Superior temporal gyrus (tissue), 1 donor: Measurements from ENCODE around the gene MAD1L1.
"Not testable (repeated sequence)": the region's sequence is repeated elsewhere in the genome, so short reads cannot be mapped to it uniquely, and the experiment has no call there.

Experiments
- DNase-seq: peaks from one replicate; pipeline ENCODE4 v3.0.0-alpha.2; 2016; ENCODE audit errors: extremely low spot score

MAD1L1 gene

GRCh38 chr7:1867370-1868260 lies 365.1 kb downstream of the MAD1L1 start:
- no peak for DNase-seq

DNA sequence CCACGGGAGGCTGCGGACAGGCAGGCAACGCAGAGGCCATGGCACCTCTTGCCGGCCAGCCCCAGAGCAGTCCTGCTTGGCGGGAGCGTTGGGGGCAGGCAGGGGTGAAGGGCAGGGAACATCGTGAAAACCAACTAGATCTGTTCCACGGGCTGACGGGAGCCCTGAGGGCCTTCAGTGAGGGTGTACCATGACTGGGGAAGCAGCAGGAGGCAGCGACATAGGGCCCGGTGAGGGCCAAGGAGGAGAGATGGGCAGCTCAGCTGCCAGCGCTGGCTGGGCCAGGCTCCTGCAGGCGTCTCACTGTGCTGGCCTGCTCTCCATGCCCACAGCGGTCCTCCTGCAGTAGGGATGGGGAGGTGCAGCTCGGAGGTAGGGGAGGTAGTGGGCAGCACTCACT lies 366.1 kb downstream of the MAD1L1 start:
- no peak for DNase-seq

DNA sequence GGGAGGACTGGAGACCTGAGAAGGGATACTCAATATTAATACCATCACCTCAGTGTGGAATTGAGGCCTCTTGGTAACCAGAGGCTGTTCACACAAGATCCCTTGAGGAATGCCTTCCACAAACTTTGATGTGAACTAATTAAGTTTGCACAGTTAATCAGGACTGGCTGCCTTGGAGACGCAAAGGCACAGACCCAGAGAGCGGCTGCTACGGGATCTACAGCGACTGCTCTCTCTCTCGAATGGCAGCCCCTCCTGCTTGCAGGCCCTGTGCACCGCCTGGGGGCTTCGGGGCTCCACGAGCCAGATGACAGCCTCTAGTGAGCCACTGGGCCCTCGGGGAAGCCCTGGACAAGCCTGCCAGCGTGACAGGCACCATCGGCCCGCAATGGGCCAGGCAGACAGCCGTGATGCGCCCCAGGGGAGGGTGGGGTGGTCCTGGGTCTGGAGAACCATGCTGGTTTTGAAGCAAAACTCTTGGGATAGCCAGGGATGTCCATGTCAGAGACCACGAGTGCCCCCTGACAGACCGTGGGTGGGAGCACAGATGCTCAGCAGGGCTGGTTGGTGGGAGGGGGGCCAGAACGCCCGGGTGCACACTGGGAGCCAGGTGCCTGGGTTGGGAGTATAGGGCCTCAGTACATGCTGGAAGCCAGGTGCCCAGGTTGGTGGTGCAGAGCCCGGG lies 367.0 kb downstream of the MAD1L1 start:
- DNase-seq: no peak

DNA sequence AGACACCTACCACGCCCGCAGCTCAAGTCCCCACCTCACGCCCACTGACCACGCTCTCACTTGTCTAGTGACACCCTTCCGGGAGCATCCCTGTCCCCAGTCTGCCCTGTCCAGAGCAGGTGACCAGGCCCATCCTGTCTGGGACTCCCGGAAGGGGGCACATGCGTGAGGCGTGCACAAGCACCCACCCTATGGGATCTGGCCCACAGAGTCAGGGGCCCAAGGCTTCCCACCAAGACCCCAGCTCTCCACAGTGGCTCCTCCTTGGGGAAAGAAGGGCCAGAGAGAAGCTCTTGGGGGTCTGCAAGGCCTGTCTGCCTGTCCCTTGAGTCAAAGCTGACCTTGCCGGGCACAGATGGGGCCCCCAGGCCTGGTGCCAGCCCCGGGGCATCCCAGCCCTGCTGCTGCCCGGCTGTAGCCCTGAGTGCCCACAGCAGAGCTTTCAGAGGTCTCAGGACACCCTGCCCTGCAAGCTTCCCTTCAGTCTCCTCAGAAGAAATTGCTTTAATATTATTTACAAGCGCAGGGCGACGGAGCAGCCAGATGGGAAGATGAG lies 367.7 kb downstream of the MAD1L1 start:
- no peak for DNase-seq

DNA sequence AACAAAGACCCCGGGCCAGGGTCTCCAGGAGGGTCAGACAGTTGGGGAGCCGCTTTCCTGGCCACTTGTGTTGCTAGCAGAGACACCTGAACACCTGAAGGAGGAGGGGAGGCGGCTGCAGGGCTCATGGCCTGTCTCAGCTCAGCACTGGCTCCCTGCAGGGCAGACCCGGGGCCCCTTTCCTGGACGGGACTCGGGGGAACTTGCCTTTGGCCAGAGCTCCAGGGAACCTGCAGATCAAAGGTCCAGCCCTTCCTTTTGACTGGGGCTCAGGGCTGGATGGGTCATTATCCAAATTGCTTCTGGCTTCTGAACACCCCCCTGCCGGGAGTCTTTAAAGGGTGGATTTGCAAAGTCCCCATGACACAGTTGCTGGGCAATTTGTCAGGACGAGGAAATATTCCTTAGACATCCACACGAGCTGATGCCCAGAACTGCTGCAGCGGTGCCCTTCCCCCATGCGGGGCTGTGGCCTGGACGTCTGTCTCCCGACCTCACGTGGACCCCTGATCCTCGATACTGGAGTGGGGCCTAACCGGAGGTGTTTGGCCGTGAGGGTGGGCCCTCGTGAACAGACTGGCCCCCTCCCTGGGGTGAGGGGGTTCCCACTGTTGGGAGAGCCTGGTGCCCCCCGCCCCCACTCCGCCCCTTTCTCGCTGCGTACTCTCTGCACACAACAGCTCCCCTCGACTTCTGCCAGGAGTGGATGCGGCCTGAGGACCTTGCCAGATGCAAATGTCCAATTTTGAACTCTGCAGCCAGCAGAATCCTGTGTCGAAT lies 368.4 kb downstream of the MAD1L1 start:
- no peak for DNase-seq

DNA sequence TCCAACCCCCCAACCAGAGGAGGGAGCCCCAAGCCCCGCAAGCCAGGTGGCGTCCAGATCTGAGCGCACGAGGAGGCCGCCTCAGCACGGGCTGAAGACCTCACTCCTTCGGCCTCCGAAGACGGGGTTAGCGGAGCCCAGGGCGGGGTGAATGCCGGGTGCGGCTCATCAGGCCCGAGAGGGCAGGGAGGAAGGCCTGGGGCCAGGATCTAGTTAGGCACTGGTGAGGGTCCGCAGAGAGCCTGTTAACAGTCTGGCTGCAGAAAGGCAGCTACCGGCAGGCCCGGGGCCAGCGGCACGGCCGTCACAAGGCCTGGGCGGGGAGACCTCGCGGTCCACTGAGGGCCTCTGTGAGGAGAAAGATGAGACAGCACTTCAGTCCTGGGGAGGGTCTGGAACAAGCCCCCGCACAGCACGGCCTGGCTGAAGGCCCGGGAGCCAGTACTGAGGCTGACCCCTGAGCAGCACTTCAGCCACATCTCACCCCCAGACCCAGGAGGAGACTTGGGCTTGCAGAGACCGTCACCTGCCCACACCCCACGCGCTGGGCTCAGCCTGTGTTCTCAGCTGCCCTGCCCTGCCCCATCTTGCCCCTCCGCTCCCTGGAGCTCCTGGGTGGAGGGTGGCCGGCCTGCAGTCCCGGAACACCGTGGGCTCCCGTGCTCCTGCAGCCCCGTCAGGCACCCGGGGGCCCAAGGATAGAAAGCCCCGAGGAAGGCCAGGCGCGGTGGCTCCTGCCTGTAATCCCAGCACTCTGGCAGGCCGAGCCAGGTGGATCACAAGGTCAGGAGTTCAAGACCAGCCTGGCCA lies 369.4 kb downstream of the MAD1L1 start:
- DNase-seq: no peak

DNA sequence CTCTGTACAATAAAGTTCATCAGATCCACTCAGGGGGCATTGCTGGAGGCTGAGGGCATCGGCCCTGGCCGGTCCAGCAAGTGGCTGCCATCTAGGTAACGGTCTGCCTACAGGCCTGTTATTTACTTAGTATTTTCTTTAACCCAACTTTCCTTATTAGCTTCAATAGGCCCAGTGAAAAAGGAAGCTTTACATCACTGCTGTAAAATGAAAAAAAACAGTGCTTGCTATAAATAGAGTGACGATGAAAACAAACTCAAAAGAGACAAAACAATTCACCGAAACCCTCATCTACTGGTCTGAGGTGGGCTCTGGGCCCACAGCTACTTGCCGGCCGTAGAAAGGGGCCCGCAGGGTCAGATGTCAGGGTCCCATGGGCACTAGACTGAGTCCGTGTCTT lies 370.2 kb downstream of the MAD1L1 start:
- no peak for DNase-seq

DNA sequence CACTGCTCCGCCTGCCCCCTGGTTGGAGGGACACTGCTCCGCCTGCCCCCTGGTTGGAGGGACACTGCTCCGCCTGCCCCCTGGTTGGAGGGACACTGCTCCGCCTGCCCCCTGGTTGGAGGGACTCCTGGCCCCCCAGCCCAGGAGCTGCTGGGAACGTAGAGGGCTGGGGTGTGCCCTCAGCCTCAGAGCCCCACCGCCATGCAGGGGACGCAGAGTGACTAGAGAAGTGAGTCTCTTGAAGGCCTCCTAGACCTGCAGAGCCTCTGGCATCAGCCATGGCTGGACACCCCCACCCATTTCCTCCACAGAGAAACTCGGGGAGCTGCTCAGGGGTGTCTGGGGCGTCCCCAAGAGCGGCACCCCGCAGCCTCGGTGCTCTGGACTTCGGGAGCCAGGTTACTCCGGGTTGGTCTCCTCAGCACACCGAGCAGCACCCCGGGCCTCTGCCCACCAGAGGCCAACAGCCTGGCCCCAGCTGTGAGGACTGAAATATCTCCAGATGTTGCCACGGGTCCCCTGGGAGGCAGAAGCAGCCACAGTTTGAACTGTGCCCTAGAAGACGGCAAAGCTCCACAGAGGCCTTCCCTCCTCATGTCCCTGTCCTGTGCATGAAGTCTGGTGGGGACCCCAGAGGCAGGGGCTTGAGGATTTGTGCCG lies 370.8 kb downstream of the MAD1L1 start:
- no peak for DNase-seq

DNA sequence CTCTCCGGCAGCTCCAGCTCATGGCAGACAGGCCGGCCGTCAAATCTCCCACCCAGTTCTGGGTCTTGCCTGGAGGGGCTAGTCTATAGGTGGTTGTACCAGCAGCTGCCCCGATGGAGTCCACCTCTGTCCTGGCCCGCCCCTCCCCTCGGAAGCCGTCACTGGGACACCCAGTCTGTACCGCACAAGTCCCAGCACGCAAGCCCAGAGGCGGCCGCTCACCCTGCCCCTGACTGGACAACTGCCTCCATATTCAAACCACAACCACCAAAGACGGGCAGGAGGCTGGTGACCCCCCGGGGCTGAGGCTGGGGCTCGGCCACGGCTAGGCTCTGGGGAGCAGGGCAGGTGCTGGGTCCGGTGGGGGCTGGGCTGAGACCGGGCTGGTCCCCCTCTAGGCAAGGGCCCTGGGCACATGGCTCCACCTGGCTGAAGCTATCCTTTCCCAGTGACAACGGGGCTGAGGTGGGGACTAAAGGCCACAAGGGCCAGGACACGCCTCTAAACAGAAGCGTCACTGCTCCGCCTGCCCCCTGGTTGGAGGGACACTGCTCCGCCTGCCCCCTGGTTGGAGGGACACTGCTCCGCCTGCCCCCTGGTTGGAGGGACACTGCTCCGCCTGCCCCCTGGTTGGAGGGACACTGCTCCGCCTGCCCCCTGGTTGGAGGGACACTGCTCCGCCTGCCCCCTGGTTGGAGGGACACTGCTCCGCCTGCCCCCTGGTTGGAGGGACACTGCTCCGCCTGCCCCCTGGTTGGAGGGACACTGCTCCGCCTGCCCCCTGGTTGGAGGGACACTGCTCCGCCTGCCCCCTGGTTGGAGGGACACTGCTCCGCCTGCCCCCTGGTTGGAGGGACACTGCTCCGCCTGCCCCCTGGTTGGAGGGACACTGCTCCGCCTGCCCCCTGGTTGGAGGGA lies 371.6 kb downstream of the MAD1L1 start:
- DNase-seq: not testable (repeated sequence)

DNA sequence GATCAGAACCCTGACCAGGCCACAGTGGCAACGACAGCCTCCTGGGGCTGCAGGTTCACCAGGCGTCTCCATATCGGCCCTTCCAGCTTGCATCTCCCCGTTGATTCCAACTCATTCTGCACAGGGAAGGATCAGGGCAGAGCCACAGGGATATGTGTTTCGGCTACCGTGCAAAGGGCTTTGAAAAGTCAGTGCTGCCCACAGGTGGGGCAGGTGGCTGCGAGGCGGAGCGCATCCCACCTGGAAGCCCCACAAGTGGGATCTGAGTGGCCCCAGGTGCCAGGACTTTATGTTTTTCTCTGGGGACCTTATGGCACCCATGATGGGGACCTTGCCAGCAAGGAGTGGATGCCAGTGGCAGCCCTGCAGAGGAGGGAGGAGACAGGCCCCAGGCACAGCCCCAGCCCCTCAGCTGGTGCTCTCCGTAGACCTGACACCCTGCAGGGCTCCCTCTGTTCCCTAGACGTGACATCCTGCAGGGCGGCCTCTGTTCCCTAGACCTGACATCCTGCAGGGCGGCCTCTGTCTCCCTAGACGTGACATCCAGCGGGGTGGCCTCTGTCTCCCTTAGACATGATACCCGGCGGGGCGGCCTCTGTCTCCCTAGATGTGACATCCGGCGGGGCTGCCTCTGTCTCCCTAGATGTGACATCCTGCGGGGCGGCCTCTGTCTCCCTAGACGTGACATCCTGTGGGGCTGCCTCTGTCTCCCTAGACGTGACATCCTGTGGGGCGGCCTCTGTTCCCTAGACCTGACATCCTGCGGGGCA lies 373.3 kb downstream of the MAD1L1 start:
- DNase-seq: no peak

DNA sequence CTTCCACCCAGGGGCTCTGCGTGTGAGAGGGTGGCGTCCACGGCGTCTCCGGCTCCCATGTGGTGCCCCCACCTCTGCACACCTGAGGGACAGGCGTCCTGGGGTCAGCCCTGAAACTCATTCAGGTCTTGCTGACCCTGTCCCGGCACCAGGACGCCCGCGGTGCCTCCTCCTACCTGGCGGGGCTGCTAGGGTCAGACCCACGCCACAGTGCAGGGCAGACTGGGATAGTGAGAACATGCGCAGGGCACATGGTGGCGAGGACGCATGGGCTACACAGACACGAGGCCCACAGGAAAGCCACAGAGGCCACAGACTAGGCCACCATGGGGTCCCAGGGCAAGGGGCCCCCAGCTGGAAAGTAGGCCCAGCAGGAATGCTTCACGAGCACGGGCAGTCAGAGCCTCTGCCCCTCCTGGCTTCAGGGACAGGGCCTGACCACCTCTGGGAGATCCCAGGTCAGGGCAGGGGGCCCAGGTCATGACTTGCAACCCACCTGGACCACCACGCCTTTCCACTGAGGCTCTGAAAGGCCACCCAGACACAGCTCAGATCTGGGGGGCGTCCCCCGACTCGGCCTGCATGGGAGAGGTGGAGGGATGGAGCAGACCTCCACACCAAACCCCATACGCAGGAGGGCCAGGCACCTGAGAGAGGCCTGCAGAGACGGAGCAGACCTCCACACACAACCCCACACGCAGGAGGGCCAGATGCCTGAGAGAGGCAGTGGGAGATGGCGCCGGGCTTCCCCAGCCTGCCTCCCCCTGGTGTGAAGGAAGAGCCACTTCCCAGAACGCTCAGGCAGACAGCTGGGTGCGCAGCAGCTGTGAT lies 374.1 kb downstream of the MAD1L1 start:
- no peak for DNase-seq

DNA sequence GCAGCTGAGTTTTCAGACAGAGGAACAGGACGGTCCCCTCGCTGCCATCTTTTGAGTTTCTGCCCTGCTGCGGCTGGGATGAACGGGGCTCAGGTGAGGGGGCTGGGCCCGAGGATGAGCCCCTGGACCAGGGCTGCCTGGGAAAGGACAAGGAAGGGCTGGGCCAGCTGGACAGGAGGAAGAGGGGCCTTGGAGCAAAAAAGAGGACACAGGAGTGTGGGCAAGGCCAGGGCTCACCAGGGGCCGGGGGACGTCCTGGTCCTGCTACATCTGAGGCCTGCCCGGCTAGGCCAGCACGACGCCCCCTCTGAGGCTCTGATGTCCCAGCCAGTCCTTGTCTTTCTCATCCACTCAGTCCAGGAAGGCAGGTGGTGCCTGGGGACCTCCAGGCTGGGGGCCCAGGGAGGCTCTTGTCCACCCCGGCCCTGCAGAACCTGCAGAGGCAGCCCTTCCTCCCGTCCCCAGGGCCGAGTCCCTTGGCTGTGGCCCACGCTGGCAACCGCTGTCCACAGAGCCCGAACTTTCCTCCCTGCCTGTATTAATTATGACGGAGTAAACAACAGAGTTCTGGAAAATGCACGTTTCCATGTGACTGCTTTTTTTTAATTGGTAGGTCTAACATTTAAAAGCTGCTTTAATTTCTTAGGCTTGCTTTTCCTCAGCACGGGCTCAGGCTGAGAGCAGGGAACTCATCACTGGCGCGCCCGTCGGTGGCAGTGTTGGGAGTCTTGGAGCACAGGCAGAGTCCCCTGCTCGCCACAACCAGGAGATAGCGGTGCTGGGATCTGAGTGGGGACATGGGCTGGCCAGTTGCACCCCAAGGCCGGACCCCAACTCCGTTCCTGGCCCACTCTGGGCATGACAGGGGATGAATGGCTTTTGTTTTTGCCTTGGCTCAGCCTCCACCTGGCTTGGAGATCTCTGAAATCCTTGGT lies 375.0 kb downstream of the MAD1L1 start:
- DNase-seq: no peak

GRCh38 chr7:1856888-1857441 lies 375.8 kb downstream of the MAD1L1 start:
- DNase-seq: no peak

DNA sequence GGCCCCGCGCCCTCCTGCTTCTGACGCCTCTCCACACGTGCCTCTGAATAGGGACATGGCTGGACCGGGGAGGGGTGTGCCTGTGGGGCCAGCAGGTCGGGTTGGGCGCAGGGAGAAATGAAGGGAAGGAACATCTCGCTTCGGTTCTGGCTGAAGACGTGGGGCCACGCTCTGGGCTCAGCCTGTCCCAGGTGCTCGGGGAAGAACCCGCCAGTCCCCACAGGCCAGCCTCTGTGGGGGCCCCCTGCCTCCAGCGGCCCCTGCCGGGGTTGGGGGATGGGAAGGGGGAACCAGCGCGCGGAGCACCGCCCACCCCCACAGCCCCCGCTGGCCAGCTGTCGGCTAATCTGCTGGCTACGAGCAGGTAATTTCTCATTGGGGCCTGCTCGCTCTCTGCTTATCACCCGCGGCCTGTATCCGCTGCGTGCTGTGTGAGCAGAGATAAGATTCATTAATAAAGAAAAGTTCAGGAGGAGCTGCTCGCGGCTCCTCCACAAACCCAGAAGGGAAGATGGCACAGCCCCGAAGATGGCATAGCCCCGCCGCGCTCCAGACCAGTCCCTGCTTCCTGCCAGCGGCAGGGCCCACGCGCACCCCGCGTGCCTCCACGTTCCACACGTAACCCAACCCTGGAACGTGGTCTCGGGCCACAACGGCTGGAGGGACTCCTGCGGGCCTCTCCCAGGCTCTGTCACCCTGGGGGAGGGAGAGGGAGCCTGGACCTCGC lies 376.4 kb downstream of the MAD1L1 start:
- no peak for DNase-seq

DNA sequence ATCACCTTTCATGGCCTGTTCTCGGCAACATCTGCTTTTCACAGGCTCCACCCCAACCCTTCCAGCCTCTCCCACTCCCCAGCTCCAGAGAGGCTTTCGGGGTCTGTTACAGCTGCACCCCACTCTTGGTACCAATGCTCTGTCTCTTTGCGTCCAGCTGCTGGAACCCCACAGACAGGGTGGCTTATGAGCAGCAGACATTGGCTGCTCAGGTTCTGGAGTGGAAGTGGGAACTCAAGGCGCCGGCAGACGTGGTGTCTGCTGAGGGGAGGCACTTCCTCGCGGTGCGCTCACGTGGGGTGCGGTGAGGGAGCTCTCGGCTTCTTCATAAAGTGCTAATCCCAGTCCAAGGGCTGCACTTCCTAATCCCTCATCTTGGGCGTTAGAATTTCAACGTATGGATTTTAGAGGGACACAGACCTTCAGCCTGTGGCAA lies 377.0 kb downstream of the MAD1L1 start:
- DNase-seq: no peak
